Iris pigment epithelial cell (primary cell): ENCODE data around the gene HRH3.

Source experiments
- DNase-seq: peaks from one replicate; pipeline ENCODE4 v3.0.0-alpha.2; 2011; ENCODE audit warnings: low read depth

HRH3 gene

DNA sequence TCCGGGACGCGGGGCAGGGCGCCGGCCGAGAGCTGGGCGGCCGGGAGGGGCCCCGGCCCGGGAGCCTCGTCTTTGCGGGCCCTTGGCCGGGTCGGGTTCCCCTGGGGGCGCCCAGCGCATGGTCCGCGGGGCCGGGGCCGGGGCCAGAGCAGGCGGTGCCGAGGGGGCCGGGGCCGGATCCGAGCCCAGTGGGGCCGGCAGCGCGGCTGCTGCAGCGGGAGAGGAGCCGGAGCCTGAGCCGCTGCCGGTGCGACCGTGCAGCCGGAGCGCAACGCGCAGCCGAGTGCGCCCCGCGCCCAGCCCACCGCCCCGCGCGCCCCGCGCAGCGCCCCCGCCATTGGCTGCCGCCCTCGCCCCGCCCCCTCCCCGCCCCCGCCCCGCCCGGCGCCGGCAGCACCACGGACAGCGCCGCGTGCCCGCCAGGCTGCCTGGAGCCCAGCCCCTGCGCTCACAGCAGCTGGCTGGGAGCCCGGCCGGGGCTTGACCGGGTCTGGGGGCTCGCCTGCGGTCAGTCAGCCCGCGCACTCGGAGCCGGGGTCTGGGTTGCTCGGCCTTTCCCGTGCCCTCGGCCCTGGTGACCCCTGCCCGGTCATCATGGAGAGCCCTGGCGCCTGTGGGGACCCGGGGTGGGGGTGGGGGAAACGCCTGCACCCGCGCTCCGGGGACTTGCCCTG is at the start of gene HRH3:
HRH3 (minus strand) TSS at position 287 of the 674 bp plus-strand sequence. CDS start 308 bp downstream, outside the sequence.
- no peak for DNase-seq

DNA sequence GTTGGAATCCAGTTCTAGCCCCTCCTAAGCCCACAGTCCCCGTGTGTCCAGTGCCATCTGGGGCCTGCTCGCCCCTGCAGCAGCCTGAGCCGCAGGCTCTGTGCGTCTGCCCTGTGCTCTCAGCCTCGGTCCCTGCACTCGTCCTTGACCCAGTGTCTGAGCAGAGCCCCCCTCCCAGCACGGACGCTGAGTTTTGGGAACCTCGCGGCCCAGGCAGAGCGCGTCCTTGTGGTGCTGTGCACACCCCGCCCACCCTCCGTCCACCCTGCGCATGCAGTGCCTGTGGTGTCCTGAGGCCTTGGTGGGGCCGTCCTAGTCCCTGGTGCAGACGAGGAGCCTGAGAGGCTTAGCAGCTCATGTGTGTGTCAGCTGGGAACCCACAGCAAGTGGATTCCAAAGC is 49.8 kb upstream of the HRH3 start:
- no peak for DNase-seq

DNA sequence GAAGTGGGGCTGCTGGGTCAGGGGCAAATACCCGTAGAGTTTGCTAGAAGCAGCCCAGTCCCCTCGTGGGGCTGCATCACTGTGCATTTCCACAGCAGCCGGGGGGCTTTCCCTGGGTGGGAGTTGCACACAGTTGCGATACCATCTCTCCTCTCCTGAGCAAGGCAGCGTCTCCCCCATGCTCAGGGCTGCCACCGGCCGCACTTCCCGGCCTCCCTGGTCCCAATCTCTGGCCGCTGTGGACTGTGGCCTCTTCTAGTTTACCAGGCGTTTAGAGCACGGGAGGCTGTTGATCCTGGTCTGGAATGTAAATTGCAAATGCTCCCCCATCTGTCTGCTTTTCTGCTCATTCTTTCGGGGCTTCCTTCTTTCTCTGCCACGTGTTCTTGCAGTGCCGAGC is 49.3 kb upstream of the HRH3 start:
- no peak for DNase-seq

DNA sequence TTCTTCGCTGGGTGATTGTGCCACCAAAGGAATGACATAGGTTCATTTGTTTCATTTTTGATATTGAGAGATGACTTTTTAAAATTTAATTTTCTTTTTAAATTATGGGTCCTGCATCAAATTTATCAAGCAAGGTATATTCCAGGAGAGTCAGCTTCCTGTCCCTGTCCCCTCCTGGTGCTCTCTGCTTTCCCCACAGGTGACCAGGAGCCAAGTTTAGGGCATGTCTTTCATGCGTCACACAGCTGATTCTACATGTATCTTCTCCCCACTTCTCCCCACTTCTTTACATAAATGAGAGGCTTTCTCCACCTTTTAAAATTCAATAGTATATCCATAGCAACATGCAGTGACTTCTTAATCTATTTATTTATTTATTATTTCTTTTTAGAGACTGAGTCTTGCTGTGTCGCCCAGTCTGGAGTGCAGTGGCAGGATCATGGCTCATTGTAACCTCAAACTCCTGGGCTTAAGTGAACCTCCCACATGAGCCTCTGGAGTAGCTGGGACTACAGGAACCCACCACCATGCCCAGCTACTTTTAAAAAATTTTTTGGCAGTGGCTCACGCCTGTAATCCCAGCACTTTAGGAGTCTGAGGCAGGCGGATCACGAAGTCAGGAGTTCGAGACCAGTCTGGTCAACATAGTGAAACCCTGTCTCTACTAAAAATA is 48.3 kb upstream of the HRH3 start:
- no peak for DNase-seq

DNA sequence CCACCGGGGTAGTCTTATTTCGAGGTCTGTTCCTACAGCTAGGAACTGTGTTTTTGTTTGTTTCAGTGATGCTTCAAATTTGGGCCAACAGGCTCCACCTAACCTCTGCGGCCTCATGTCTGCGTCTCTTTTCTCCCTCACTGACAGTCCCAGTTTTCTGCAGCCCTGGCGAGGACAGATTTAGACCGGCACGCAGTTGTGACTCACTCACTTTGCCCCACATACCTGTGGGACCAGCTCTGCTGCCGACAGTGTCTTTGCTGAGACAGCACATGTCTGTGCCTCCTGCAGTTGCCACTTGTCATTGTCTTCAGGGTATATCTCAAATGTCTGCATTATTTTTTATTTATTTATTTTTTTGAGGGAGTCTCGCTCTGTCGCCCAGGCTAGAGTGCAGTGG is 47.5 kb upstream of the HRH3 start:
- no peak for DNase-seq

DNA sequence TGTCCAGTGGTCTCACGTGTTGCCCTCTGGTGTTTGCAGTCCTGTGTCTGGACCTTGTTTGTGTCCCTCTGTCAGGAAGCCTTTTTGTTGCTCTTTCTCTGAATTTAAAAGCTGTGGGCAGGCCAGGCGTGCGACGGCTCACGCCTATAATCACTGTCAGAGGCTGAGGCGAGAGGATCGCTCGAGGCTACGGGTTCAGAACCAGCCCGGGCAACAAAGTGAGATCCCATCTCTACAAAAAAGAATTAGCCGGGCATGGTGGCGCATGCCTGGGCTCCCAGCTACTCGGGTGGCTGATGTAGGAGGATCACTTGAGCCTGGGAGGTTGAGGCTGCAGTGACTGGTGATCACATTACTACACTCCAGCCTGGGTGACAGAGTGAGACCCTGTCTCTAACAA is 46.8 kb upstream of the HRH3 start:
- no peak for DNase-seq

DNA sequence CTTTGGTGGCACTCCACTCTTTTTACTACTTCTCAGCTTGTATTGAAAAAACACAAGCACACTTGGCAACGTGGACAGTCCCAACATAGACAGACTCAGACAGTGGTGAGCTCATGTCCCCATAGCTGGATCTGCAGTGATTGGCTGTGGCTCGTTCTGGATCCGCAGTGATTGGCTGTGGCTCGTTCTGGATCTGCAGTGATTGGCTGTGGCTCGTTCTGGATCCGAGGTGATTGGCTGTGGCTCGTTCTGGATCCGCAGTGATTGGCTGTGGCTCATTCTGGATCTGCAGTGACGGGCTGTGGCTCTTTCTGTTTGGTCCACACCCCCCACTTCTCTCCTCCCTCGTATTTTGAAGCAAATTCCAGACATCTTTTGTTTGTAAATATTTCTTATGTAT is 46.3 kb upstream of the HRH3 start:
- DNase-seq: peak; percentile 10

DNA sequence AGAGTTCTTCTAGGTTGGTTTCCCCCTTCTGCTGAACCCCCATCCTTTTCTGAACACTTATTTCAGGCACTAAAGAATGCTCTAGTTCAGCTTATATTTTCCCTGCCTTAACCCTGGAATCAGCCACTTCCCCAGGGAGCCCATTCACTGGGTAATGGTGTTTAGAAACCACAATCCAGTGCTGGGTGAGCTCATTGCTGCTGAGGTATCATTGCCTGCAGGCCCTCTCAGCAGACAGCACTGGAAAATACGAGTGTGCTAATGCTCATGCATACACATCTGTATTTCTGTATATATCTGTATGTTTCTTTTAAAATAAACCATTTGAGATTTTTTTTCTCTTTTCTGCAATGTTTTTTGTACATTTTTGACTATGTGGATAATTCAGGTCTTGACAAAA is 45.3 kb upstream of the HRH3 start:
- no peak for DNase-seq

DNA sequence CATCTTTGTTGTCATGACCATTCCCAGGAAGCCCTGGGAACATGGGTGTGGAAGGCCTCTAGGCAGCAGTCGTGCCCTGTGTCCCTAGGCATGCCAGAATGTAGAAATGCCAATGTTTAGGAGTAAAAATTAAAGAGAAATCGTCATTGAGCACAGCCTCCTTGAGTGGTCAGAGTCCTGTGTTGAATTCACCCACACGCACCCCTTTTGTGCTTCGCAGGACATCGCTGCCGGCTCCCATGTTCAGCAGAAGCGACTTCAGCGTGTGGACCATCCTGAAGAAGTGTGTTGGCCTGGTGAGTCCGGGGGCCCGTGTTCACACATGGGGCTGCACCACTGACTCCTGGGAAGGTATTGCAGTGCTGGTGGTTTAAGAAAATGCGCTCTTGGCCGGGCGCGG is 43.3 kb upstream of the HRH3 start:
- no peak for DNase-seq

DNA sequence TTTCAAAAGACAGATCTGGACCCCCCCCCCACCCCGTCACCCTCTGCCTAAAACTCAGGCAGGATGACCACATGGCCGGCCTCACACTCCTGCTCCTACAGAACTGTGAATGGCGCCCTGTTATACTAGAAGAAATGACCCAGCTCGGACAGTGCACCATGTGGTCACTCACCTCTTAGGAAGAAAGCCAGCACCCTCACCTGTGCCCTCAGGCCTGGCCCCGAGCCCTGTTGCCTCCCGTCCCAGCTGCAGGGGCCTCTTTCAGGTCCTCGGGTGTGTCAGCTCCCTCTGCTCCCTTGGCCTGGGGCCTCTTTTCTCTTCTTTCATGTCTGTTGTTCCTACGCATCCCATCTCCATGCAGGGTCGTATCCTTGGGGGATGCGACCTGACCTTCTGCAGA is 42.0 kb upstream of the HRH3 start:
- DNase-seq: no peak

DNA sequence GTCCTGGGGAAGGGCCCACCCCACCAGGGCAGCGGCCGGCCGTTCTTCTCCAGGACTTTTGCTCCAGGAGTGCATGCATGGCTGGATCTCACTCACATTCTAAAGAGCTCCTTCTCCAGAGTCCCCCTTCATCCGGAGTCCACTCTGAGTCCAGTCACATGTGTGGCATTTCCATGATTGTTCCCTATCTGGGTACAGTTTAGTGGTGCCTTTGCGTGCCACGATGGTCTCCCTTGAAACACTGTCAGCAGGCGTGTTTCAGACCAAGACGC is 39.2 kb upstream of the HRH3 start:
- no peak for DNase-seq

DNA sequence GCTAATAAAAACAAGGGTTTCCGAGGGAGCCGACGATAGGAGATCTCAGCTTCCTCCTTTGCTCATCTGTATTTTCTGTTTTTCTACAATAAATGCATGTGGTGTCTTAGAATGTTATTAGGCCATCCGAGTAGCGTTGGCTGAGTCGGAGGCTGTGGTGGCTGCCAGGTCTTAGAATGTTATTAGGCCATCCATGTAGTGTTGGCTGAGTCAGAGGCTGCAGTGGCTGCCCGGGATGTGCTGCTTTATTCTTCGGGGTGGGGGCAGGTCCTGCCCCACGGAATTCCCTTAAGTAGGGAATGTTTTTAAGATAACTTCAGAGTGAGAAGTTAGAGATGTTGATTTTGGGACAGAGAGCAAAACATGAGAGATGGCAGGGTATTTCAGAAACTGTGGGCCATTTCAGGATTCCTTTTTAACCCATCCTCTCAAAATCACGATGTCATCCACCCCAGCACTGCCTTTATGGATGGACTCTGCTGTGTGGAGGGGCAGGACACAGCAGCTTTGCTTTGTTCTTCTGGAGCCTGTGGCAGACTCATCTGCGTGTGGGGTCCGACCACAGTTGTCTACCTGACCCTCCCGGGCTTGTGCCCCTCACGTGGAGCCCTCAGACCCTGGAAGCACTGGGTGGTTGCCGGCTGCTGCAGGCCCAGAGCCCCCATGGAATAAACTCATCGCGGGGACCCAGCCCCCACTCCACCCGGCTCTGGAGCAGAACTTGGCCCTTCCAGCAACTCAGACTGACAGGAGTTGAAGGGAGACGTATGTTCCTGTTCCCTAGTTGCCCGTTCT is 38.6 kb upstream of the HRH3 start:
- DNase-seq: peak; percentile 90

DNA sequence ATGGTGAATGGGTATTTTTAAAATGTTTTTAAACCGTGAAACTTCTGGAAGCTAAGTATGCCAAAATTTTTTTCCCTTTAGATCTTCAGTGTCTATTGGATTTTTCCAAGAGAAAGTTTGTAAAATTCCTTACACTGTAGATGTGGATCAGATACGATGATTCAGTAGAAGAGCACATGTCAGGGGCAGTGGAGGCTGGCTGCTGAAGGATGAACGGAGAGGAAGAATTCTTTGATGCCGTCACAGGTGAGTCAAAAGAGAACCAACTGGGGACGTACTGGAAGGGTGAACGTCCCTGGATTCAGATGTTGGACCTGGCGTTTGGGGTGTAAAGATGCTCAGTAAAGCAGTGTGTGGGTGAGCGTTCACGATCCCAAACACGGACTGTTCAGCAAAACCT is 35.9 kb upstream of the HRH3 start:
- DNase-seq: no peak

DNA sequence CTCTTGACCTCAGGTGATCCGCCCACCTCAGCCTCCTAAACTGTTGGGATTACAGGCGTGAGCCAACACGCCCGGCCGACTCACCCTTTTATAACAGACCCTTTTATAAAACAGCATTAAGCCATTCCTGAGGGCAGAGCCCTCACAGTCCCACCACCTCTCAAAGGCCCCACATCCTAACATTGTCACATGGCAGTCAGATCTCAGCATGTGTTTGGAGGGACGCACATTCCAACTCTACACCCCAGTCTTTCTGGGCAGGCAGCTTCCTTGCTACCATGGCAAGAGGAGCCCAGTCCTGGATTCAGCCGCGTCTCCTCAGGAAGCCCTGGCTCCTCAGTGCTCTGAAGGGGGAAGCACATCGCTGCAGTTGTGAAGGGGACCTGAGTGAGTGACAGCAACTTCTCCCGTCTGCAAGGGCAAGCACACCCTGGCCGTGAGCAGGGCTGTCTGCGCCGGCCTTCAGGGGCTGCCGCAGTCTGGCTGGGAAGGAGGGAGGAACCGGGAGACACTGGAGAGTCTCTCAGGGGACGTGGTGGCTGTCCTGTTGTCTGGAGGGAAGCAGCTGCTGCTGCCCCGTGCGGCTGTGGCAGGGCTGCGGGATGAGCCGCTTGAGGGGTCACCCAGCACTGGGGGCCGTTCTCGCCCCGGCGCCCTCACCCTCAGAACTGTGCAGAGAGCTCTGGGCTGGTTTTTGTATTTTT is 34.1 kb upstream of the HRH3 start:
- no peak for DNase-seq

DNA sequence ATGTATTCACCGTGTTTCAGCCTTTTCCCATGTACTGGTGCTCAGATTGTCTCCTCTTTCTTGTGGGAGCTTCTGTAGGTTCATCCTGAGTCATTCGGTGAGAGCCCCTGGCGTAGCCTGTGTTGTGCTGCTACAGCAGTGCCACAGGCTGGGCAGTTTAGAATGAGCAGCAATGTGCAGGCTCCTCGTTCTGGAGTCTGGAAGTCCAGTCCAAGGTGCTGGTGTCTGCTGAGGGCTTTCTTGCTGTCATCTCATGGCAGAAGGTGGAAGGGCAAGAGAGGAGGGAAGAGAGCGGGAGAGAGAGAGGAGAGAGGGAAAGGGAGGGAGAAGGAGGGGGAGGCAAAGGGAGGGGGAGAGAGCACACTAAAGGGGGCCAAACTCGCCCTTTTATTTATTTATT is 33.3 kb upstream of the HRH3 start:
- DNase-seq: no peak

DNA sequence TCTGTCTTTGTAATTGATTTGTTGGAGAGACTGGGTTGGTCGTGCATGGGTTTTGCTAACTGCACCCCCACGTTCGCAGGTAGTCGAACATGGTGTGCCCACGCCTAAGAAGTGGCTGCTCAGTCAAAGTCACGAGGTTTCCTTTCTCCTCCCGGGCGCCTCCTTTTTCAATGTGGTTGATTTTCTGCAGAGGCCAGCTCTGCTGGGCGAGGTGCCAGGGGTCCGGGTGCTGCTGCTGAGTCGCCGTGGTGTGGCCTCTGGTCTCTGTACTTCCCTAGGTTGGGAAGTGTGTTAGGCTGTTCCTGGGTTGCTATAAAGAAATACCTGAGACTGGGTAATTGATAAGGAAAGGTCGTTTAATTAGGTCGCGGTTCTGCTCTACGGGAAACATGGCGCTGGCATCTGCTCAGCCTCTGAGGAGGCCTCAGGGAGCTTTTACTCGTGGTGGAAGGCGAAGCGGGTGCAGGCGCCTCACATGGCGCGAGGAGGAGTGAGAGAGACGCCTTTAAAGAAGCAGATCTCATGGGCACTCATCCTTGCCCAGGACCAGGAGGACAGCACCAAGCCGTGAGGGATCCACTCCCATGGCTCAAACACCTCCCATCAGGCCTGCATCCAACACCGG is 32.4 kb upstream of the HRH3 start:
- peak; percentile 13 for DNase-seq

DNA sequence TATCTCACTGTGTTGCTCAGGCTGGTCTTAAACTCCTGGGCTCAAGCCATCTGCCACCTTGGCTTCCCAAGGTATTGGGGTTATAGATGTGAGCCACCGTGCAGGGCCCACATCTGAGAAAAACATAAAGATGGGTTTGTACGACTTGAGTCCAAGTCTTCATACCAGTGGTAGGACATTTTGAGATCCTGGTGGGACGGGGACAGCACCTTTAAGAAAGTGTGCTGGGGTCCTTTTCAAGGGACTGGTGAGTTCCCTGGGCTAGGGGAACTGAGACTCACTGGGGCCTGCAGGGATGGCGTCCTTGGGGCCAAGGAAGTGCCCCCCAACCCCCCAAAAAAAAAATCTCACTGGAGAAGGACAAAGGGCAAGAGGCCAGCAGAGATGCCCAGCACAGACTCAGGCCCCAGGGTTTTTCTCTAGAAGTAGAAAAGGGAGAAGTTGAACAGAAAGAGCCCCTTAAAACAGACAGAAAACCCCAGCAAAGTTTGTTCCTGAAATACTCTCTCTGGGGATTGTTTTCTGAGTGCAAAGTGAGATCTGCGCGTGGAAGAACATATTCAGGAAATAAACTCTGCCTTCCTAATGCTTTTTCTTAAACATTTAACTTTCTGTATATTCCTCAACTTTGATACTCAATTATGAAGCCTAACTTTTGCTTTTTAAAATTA is 28.9 kb upstream of the HRH3 start:
- no peak for DNase-seq

DNA sequence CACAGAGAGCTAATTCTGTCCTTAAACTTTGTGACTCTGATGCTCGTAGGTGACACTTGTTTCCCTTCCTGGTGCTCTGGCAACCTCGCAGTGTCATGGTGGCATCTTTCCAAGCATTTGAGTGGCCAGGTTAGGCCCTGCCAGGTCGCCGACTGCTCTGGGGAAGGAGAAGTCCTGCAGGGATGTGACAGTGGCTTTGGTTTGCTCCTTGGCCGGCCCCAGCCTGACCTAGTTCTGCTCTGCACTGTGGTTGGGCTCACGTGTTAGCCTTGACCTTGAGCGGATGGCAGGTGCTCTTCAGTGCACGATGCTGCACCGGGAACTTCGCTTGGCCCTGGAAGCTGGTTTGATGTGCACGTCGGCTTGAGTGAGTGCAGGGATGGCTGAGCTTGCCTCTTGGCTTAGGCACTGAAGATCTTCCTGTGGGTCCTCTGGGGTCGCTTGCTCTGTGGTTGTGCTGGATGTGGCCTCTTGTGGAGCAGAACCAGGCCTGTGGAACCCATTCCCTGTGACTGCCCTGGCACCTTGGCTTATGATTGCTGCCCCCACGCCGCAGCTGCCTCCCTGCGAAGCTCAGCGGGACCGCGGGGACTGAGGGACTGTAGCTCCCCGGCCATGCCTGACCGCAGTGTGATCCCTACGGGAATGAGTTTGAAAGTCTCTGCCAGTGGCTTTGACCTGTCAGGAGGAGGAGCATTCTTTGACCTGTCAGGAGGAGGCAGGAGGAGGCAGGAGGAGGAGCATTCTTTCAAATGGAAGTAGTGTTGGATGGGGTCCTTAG is 27.0 kb upstream of the HRH3 start:
- DNase-seq: no peak

DNA sequence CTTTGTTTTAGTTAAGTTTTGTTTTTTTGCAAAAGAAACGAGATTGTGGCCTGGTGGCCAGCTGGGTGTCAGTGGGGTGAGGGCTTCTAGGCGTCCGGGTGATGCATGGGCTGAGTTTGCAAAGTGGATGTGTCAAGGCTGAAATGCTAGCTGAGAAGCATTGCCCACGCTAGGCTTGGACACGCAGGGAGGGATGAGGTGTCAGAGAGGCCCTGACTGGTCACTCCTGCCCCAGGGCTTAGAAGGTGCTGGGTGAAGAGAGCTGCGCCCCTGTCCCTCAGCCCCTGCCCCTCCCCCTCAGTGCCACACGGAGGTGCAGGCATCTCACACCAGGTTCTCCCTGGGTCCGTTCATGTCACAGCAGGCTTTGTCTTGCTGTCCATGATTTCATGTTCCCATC is 26.4 kb upstream of the HRH3 start:
- no peak for DNase-seq

DNA sequence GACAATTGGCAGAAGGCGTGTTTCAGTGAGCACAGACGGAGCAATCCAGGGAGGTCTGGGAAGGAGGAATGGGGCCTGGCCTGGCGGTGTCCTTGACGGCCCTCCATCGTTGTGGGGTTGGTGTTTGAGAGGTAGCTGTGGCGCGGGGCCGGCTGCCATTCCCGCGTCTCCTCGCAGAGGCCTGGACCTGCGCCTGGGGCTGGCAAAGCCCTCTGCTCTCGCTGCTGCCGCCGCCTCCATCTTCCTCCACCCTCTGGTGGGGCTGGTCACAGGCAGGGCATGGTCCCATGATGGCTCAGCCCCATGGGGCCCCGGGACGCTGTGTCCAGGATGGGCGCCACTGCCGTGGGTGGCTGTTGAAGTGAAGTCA is 25.8 kb upstream of the HRH3 start:
- no peak for DNase-seq

DNA sequence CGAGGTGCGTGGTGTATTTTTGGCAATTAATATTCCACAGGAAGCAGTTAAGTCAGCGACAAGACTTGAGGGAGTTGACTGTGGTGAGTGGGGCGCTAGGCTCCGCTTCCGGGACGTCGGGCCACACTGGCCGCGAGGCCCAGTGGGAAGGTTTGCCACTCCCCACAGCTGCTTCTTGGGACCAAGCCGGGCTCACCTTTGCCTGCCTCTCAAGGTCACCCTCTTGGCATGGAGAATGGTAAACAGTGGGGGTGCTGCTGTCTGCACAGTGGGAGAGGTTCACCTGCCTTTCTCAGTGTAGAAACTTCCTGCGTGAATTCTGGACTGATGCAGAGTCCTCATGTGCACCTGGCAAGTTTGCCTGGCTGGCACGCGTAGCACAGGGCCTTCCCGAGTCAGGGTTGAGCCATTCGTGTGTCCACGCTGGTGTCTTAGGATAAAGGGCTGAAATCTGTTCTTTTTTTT is 24.6 kb upstream of the HRH3 start:
- no peak for DNase-seq
